Cortex of kidney (tissue), 1 donor: ENCODE results near the gene POLR2M.

Experiments
- DNase-seq: peaks from one replicate; lab custom pipeline; 2025; lab: John Stamatoyannopoulos, UW

The POLR2M gene

GRCh38 chr15:57740048-57740447 lies 33.5 kb downstream of the POLR2M start:
- DNase-seq, result no peak

GRCh38 chr15:57741089-57741488 lies 34.6 kb downstream of the POLR2M start:
- DNase-seq, result no peak

DNA sequence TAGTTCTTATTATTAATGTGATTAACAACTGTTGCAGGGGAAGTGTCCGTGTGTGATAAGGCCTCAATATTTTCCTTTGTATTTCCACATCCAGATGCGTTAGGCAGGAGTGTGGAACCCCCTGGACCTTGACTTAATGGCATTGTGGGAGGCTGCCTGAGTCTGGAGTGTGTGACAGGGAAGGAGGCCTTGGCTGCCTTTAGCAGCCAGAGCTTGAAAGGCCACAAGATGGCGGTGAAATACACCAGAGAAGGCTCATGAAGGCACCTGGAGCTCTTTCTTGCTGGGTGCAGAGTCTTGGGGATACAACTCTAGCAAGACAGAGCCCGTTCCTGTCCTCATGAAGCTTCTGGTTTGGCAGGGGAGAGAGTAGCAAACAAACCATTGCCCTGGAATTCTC lies 36.9 kb downstream of the POLR2M start:
- DNase-seq, result no peak

GRCh38 chr15:57746786-57747185 lies 40.3 kb downstream of the POLR2M start:
- DNase-seq, result no peak

GRCh38 chr15:57747206-57747896 lies 40.8 kb downstream of the POLR2M start:
- DNase-seq, result no peak

DNA sequence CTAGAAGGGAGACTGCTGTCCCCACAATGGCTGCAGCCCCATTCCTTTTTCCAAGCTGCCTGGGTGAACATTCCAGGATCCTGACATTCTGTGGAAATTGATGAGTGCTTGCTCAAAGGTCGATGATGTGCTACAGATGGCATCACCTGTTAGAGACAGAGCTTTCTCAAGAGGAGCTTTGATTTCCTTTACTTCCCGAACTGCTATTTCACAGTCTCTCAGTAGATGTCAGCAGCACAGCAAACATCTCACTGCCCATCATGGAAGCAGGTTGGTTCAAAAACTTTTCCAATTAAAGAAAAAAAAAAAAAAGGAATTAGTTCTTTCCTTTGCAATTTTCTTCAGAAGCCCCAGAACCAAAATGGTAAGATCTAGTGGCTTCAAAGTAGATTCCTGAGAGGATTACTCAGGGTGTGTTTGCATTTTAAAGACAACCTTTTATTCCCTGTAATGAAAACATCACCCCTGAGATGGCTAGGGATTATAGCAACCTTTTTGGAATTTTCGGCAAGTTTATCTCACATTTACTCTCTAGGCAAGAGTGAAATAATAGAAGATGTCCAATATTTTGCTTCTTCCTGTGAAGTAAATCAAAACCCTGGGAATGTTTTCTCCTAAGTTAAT lies 44.8 kb downstream of the POLR2M start:
- DNase-seq, result no peak

DNA sequence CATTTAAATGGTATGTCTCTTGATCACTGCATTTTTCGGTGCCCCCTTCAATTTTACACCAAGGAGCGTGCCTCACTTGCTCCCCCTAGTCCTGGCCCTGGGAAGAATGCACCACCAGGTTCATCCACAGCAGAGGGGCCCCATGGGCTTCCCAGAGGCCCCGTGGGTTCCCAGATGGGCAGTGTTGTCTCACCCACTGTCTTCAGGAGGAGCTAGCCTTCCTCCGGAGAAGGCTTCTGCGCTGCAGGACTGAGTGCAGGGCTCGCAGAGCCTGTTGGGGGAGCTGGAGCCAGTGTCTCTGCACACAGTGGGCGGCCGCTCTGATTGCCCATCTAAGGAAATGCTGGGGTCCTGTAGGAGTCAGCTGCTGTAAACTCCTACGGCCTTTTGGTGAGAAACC lies 45.9 kb downstream of the POLR2M start:
- DNase-seq, result no peak

- no peak for DNase-seq
Measured at GRCh38 chr15:57752840-57753239, 46.3 kb downstream of the POLR2M start.

GRCh38 chr15:57756466-57756865 lies 50.0 kb downstream of the POLR2M start:
- DNase-seq, result no peak

DNA sequence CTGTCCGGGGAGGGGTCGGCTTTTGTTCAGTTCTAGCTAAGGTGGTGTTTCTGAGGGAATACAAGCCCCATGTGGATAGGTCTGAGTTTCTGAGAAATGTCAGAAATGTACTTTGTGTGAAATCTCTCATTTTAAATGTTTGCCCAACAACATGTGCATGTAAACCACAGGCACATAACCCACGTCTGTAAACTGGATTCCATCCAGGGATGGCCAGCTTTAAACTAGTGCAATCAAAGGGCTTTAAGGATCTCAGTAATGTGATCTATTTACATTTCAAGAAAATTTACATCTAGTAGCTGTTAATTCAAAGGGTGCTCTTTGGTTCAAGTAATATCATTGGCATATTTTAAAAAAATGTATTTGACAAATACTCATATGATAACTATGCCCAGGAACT lies 52.0 kb downstream of the POLR2M start:
- no peak for DNase-seq

DNA sequence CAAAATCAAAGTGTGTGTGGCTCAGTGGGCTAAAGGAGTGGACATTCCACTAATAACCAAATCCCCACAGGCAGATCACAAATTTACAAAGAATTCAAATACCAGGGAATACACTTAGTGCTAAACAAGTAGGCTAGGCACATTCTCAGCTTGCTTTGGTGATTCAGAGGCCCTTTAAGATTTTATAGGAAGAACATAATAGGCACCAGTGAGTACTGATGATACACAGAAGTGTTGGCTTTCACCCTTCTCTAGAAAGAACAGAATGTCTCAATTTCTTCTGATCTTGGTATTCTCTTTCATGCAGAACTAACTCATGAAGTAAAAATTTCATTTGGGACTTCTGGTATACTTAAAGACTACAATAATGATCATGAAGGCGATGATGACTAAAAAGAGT lies 55.0 kb downstream of the POLR2M start:
- DNase-seq, result no peak

DNA sequence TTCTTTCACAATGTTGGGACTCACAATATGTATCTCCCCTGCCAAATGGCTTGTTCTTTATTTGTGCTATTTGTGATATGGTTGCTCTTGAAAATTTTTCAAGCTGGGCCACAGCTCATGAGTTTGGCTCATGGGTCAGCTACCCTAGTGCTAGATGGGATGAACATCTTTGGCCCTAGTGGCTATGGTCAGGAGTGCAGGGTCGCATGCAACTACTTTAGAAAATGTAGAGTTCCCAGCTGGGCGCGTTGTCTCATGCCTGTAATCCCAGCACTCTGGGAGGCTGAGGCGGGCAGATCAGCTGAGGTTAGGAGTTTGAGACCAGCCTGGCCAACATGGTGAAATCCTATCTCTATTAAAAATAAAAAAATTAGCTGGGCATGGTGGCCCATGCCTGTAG lies 55.8 kb downstream of the POLR2M start:
- DNase-seq, result no peak

GRCh38 chr15:57763176-57763964 lies 56.9 kb downstream of the POLR2M start:
- no peak for DNase-seq
